HCT116 (cell line): Measurements from ENCODE around the gene LYST. TPM values are rescaled to one million over a fixed set of nuclear protein-coding genes. Genes with fewer than 3 reads are reported as not detected.

Experiments
- ATAC-seq: fragments of 200-7000 bp; cut with Tn5 transposase; 2 replicates; pipeline ENCODE4 v1.9.1; 2020; ENCODE audit warnings: mild to moderate bottlenecking, moderate library complexity
- BruUV-seq: library from RNA; stranded (reverse); fragments of 400-500 nt; replicated peaks from 2 replicates; lab custom pipeline; 2021; lab: Mats Ljungman, UMichigan
- CTCF ChIA-PET: fragments of 300-600 bp; sonication (Branson Sonifier 250); formaldehyde crosslinking; loops from one replicate; lab custom pipeline; 2021; ENCODE audit warnings: antibody characterized with exemption; lab: Charles Lee
- POLR2A ChIA-PET: fragments of 300-600, 350-600 bp; sonication (Branson Sonifier 250); formaldehyde crosslinking; loops from one replicate; lab custom pipeline; 2021; ENCODE audit warnings: antibody characterized with exemption; lab: Charles Lee
- RAD21 ChIA-PET, 2 experiments: fragments of 300-600 bp; sonication (Branson Sonifier 250); formaldehyde crosslinking; loops; one replicate each; lab custom pipeline; 2023; ENCODE audit warnings: low total read pairs in 2 of 2; ENCODE audit not compliant: uncharacterized antibody in 2 of 2, unreplicated experiment in 2 of 2, low non-redundant PET in 1 of 2; lab: Charles Lee
- DNase-seq: peaks from one replicate; pipeline ENCODE4 v3.0.0-alpha.2; 2010; ENCODE audit warnings: low read depth, low spot score
- H2AFZ ChIP-seq: fragments of 200-600 bp; shearing (Covaris generic), sonication (generic); 2 replicates; pipeline ENCODE4 v1.6.1; 2017; ENCODE audit warnings: low read depth, mixed run types, mixed read lengths, antibody characterized with exemption, low read length; ENCODE audit not compliant: poor library complexity, severe bottlenecking
- H3K27ac ChIP-seq: 2 replicates; pipeline ENCODE4 v1.5.1; 2012; ENCODE audit warnings: low read depth, low read length
- H3K27me3 ChIP-seq: fragments of 200-600 bp; sonication (generic); 2 replicates; pipeline ENCODE4 v1.6.1; 2016; ENCODE audit warnings: mixed run types, low read length, mixed read lengths; ENCODE audit not compliant: insufficient read depth
- H3K36me3 ChIP-seq, 2 experiments: fragments of 200-500 bp in 1 of 2; fragments of 200-600 bp in 1 of 2; sonication (Bioruptor generic) in 1 of 2; sonication (generic) in 1 of 2; 2 replicates each; pipeline versions ENCODE4 v1.5.1 to v1.6.1; 2014 to 2016; ENCODE audit warnings: low read length in 2 of 2, inconsistent platforms in 1 of 2, mixed read lengths in 1 of 2, mixed run types in 1 of 2; ENCODE audit not compliant: insufficient read depth in 2 of 2, control insufficient read depth in 1 of 2
- H3K4me1 ChIP-seq, 2 experiments: fragments of 200-600 bp in 1 of 2; sonication (generic) in 1 of 2; 2 replicates each; pipeline versions ENCODE4 v1.5.1 to v1.6.1; 2012 to 2017; ENCODE audit warnings: low read length in 2 of 2, inconsistent platforms in 1 of 2, mild to moderate bottlenecking in 1 of 2, mixed read lengths in 1 of 2, mixed run types in 1 of 2, moderate library complexity in 1 of 2; ENCODE audit not compliant: insufficient read depth in 2 of 2, control insufficient read depth in 1 of 2
- H3K4me2 ChIP-seq: fragments of 200-600 bp; sonication (generic); 2 replicates; pipeline ENCODE4 v1.6.1; 2017; ENCODE audit warnings: mixed run types, low read length, mixed read lengths
- H3K4me3 ChIP-seq, 2 experiments: fragments of 200-600 bp in 1 of 2; sonication (generic) in 1 of 2; replicated peaks in 1 of 2; 2 replicates each; pipeline ENCODE4 v1.5.1; 2011 to 2016; ENCODE audit warnings: low read length in 2 of 2, control low read depth in 1 of 2, low read depth in 1 of 2, mild to moderate bottlenecking in 1 of 2, mixed read lengths in 1 of 2, mixed run types in 1 of 2
- H3K79me2 ChIP-seq: fragments of 200-600 bp; sonication (generic); 2 replicates; pipeline ENCODE4 v1.6.1; 2017; ENCODE audit warnings: mild to moderate bottlenecking, mixed run types, low read length, moderate library complexity, mixed read lengths; ENCODE audit not compliant: insufficient read depth
- H3K9ac ChIP-seq: fragments of 200-600 bp; sonication (generic); 2 replicates; pipeline ENCODE4 v1.6.1; 2016; ENCODE audit warnings: low read length, mixed read lengths
- H3K9me2 ChIP-seq: fragments of 200-600 bp; sonication (generic), shearing (Covaris generic); 2 replicates; pipeline ENCODE4 v1.6.1; 2017; ENCODE audit warnings: mixed run types, mild to moderate bottlenecking, moderate library complexity; ENCODE audit not compliant: insufficient read depth
- H3K9me3 ChIP-seq, 2 experiments: fragments of 200-500 bp in 1 of 2; fragments of 200-600 bp in 1 of 2; sonication (Bioruptor generic) in 1 of 2; sonication (generic) in 1 of 2; 2 replicates each; pipeline ENCODE4 v1.6.1; 2014 to 2017; ENCODE audit warnings: low read length in 2 of 2, mixed read lengths in 2 of 2, inconsistent platforms in 1 of 2, low read depth in 1 of 2, mild to moderate bottlenecking in 1 of 2, mixed run types in 1 of 2, moderate library complexity in 1 of 2; ENCODE audit not compliant: control insufficient read depth in 1 of 2, insufficient read depth in 1 of 2
- H4K20me1 ChIP-seq: fragments of 200-600 bp; sonication (generic), shearing (Covaris generic); 2 replicates; pipeline ENCODE4 v1.6.1; 2017; ENCODE audit warnings: mixed run types, mild to moderate bottlenecking, moderate library complexity; ENCODE audit not compliant: insufficient read depth
- CEBPB ChIP-seq: IDR thresholded peaks from 2 replicates; pipeline ENCODE4 v1.6.1; 2012; ENCODE audit warnings: low read depth
- EGR1 ChIP-seq: IDR thresholded peaks from 2 replicates; pipeline ENCODE4 v1.6.1; 2012; ENCODE audit warnings: low read depth
- EZH2 ChIP-seq: fragments of 200-600 bp; sonication (generic); IDR thresholded peaks from 2 replicates; pipeline ENCODE4 v1.6.1; 2017; ENCODE audit warnings: antibody characterized with exemption, mixed run types
- EZH2phosphoT487 ChIP-seq: fragments of 200-600 bp; IDR thresholded peaks from 2 replicates; pipeline ENCODE4 v1.6.1; 2018; ENCODE audit warnings: antibody characterized with exemption, borderline replicate concordance
- FOSL1 ChIP-seq: IDR thresholded peaks from 2 replicates; pipeline ENCODE4 v1.6.1; 2012; ENCODE audit warnings: low read depth
- JUND ChIP-seq: IDR thresholded peaks from 2 replicates; pipeline ENCODE4 v1.6.1; 2012
- POLR2A ChIP-seq: IDR thresholded peaks from 2 replicates; pipeline ENCODE4 v1.7.0; 2011; ENCODE audit warnings: borderline replicate concordance; ENCODE audit not compliant: insufficient read depth, insufficient read length; ENCODE audit errors: extremely low read depth
- RAD21 ChIP-seq: IDR thresholded peaks from 2 replicates; pipeline ENCODE4 v1.6.1; 2012; ENCODE audit warnings: low read depth, mild to moderate bottlenecking
- SIN3A ChIP-seq: IDR thresholded peaks from 2 replicates; pipeline ENCODE4 v1.6.1; 2012; ENCODE audit warnings: low read depth
- SP1 ChIP-seq: IDR thresholded peaks from 2 replicates; pipeline ENCODE4 v1.6.1; 2012; ENCODE audit warnings: low read depth
- SRF ChIP-seq: IDR thresholded peaks from 2 replicates; pipeline ENCODE4 v1.6.1; 2012; ENCODE audit warnings: low read depth
- TCF7L2 ChIP-seq: IDR thresholded peaks from 2 replicates; pipeline ENCODE4 v1.7.0; 2011; ENCODE audit warnings: borderline replicate concordance, inconsistent platforms; ENCODE audit not compliant: insufficient read depth, insufficient read length; ENCODE audit errors: extremely low read depth
- YY1 ChIP-seq: IDR thresholded peaks from 2 replicates; pipeline ENCODE4 v1.6.1; 2011; ENCODE audit warnings: low read length, low read depth, moderate library complexity, mild to moderate bottlenecking; ENCODE audit not compliant: insufficient replicate concordance; ENCODE audit errors: extremely low read depth
- ZFX ChIP-seq: fragments of 450-650 bp; IDR thresholded peaks from 2 replicates; pipeline ENCODE4 v1.6.1; 2017
- ZNF274 ChIP-seq: fragments of 200-500 bp; sonication (Bioruptor generic); IDR thresholded peaks from 2 replicates; pipeline ENCODE4 v1.6.1; 2014; ENCODE audit warnings: mild to moderate bottlenecking, low read depth, low read length, inconsistent platforms
- intact Hi-C: fragments of 100-400 bp; cut with micrococcal nuclease; formaldehyde crosslinking; loops from 2 replicates; pipeline ENCODE4 v1.10.0; 2022
- total RNA-seq: library from RNA; stranded (reverse); gene quantifications from one replicate; pipeline ENCODE4 v1.2.1, GENCODE V29; 2021; ENCODE audit not compliant: unreplicated experiment
- TF ChIP-seq, protein P1 (sequence below), 3 experiments: fragments of 200-600 bp in 1 of 3; sonication (generic) in 1 of 3; IDR thresholded peaks in 2 of 3; conservative IDR thresholded peaks in 1 of 3; 2 replicates each; pipeline ENCODE4 v1.5.1; 2012 to 2017; ENCODE audit warnings: low read depth in 2 of 3, low read length in 2 of 3, antibody characterized with exemption in 1 of 3, borderline replicate concordance in 1 of 3, control low read depth in 1 of 3, mild to moderate bottlenecking in 1 of 3, mixed read lengths in 1 of 3, mixed run types in 1 of 3, moderate library complexity in 1 of 3; ENCODE audit not compliant: insufficient read depth in 1 of 3
- TF ChIP-seq, protein P2 (sequence below): IDR thresholded peaks from 2 replicates; pipeline ENCODE4 v1.6.1; 2012
- TF ChIP-seq, protein P3 (sequence below): IDR thresholded peaks from 2 replicates; pipeline ENCODE4 v1.6.1; 2012; ENCODE audit warnings: low read depth
- TF ChIP-seq, protein P4 (sequence below): IDR thresholded peaks from 2 replicates; pipeline ENCODE4 v1.6.1; 2011; ENCODE audit warnings: mild to moderate bottlenecking, low read length, moderate library complexity; ENCODE audit not compliant: insufficient replicate concordance; ENCODE audit errors: extremely low read depth

LYST gene
- total RNA-seq, 1 experiment from 2014 or later, result 6.6 TPM

DNA sequence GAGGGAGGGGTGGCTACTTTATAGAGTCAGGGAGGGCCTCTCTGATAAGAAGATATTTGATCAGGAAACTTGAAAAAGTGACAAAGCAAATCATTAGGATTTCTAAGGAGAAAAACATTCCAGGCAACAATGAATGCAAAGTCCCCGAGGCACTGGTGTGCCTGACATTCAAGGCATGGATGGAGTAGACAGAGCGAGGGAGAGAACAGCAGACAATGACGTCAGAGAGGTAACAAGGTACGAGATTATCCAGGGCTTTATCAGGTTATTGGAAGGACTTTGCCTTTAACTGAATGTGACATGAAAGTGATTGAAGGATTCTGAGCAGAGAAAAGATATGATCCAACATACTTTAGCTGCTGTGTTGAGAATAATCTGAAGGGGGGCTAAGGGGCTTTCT is 144.7 kb downstream of the LYST start:
- no peak overlapping the region for H3K27ac ChIP-seq
- ATAC-seq (no peak), DNase-seq (no peak)
- no peaks in the 10 kb centered on the region for H3K9me2 ChIP-seq
- no peaks in the 10 kb centered on the region for H3K9me3 ChIP-seq
- no peaks in the 10 kb centered on the region for H3K79me2 ChIP-seq
- H3K27me3 ChIP-seq, result no peaks in the 10 kb centered on the region
- no peak for TF ChIP-seq SIN3A
- TF ChIP-seq, protein P1, sequence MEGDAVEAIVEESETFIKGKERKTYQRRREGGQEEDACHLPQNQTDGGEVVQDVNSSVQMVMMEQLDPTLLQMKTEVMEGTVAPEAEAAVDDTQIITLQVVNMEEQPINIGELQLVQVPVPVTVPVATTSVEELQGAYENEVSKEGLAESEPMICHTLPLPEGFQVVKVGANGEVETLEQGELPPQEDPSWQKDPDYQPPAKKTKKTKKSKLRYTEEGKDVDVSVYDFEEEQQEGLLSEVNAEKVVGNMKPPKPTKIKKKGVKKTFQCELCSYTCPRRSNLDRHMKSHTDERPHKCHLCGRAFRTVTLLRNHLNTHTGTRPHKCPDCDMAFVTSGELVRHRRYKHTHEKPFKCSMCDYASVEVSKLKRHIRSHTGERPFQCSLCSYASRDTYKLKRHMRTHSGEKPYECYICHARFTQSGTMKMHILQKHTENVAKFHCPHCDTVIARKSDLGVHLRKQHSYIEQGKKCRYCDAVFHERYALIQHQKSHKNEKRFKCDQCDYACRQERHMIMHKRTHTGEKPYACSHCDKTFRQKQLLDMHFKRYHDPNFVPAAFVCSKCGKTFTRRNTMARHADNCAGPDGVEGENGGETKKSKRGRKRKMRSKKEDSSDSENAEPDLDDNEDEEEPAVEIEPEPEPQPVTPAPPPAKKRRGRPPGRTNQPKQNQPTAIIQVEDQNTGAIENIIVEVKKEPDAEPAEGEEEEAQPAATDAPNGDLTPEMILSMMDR (IDR thresholded peaks at IDR 0.05 in 2 of 3, conservative IDR thresholded peaks at IDR 0.05 in 1 of 3; ENCODE audit: borderline replicate concordance in 1 of 3, insufficient read depth in 1 of 3, low read depth in 2 of 3, low read length in 2 of 3), result no peak
- no peak for TF ChIP-seq FOSL1
- no peak for TF ChIP-seq SRF
- TF ChIP-seq SP1, result no peak
- TF ChIP-seq, protein P2, sequence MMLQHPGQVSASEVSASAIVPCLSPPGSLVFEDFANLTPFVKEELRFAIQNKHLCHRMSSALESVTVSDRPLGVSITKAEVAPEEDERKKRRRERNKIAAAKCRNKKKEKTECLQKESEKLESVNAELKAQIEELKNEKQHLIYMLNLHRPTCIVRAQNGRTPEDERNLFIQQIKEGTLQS, result no peak
- TF ChIP-seq, protein P3, sequence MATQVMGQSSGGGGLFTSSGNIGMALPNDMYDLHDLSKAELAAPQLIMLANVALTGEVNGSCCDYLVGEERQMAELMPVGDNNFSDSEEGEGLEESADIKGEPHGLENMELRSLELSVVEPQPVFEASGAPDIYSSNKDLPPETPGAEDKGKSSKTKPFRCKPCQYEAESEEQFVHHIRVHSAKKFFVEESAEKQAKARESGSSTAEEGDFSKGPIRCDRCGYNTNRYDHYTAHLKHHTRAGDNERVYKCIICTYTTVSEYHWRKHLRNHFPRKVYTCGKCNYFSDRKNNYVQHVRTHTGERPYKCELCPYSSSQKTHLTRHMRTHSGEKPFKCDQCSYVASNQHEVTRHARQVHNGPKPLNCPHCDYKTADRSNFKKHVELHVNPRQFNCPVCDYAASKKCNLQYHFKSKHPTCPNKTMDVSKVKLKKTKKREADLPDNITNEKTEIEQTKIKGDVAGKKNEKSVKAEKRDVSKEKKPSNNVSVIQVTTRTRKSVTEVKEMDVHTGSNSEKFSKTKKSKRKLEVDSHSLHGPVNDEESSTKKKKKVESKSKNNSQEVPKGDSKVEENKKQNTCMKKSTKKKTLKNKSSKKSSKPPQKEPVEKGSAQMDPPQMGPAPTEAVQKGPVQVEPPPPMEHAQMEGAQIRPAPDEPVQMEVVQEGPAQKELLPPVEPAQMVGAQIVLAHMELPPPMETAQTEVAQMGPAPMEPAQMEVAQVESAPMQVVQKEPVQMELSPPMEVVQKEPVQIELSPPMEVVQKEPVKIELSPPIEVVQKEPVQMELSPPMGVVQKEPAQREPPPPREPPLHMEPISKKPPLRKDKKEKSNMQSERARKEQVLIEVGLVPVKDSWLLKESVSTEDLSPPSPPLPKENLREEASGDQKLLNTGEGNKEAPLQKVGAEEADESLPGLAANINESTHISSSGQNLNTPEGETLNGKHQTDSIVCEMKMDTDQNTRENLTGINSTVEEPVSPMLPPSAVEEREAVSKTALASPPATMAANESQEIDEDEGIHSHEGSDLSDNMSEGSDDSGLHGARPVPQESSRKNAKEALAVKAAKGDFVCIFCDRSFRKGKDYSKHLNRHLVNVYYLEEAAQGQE, result no peak
- no peak for TF ChIP-seq ZFX
- no peak for TF ChIP-seq EGR1
- no peak for TF ChIP-seq ZNF274
- no peak for TF ChIP-seq POLR2A
- TF ChIP-seq CEBPB, result no peak
- TF ChIP-seq, protein P4, sequence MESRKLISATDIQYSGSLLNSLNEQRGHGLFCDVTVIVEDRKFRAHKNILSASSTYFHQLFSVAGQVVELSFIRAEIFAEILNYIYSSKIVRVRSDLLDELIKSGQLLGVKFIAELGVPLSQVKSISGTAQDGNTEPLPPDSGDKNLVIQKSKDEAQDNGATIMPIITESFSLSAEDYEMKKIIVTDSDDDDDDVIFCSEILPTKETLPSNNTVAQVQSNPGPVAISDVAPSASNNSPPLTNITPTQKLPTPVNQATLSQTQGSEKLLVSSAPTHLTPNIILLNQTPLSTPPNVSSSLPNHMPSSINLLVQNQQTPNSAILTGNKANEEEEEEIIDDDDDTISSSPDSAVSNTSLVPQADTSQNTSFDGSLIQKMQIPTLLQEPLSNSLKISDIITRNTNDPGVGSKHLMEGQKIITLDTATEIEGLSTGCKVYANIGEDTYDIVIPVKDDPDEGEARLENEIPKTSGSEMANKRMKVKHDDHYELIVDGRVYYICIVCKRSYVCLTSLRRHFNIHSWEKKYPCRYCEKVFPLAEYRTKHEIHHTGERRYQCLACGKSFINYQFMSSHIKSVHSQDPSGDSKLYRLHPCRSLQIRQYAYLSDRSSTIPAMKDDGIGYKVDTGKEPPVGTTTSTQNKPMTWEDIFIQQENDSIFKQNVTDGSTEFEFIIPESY, result no peak
- TF ChIP-seq TCF7L2, result no peak
- TF ChIP-seq YY1, result no peak
- no peak for TF ChIP-seq EZH2
- no peak for TF ChIP-seq JUND
- no peak for TF ChIP-seq EZH2phosphoT487
- TF ChIP-seq RAD21, result no peak
- H3K4me1 ChIP-seq, result no peaks in the 10 kb centered on the region
- no peak overlapping the region for H3K4me3 ChIP-seq
- RAD21 ChIA-PET, result no interaction called here
- no peak overlapping the region for H3K4me2 ChIP-seq
- H2AFZ ChIP-seq, result no peak overlapping the region
- intact Hi-C loops, result no loop called here
- CTCF ChIA-PET, result no interaction called here
- no peaks in the 10 kb centered on the region for H3K36me3 ChIP-seq
- BruUV-seq, result no TSS peak
- POLR2A ChIA-PET, result no interaction called here
- H4K20me1 ChIP-seq, result no peaks in the 10 kb centered on the region
- no peak overlapping the region for H3K9ac ChIP-seq
